ENCODE measurements around the gene GALNT12. TPM values are rescaled to one million over a fixed set of nuclear protein-coding genes. Genes with fewer than 3 reads are reported as not detected.

Gene GALNT12
- total RNA-seq, 1 donor from 2014 or later = 2.6 TPM

DNA sequence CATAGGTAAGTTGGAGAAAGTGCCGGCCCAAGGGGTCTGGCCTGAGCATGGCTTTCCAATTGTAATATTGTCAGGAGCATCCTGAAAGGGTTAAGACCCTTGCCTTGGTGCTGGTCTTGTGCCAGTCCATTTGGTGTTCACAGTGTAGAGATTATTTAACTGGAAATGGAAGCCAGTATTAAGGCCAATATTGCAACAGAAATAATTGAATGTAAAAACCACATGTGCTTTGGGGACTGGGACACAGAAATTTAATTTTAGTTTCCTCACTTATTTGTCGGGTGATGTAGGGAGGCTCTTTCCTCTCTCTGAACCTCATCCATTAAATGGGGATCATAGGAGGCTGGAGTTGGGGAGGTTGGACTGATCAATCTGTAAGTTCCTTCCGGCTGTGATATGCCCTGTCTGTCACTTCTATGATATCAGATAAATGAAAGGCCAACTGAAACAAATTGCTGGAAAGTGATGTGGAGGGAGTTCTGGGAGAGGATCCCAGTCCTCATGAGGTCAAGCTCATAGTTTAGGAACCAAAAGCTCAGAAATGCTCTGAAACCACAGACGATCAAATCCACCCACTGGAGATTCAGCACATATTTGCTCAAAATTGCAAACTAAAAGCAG lies 81.4 kb downstream of the GALNT12 start:
- DNase-seq (ENCODE audit: low read depth) = no peak
- FAIRE-seq = no peak
- Histone ChIP-seq H3K4me3 (ENCODE audit: low read depth, low read length) (no peak overlapping the region), H3K27me3 (ENCODE audit: control insufficient read depth, insufficient read depth, low read length) (peaks cover 7% of the 10 kb centered on the region), H3K36me3 (ENCODE audit: control insufficient read depth, insufficient read depth, low read length) (no peaks in the 10 kb centered on the region)
- TF ChIP-seq CTCF (IDR thresholded peaks at IDR 0.05; ENCODE audit: insufficient read depth, low read length, severe bottlenecking) = no peak

GRCh38 chr9:98890256-98890655 lies 82.8 kb downstream of the GALNT12 start:
- TF ChIP-seq CTCF (IDR thresholded peaks at IDR 0.05; ENCODE audit: insufficient read depth, low read length, severe bottlenecking) = no peak
- Histone ChIP-seq H3K27me3 (ENCODE audit: control insufficient read depth, insufficient read depth, low read length) (peaks cover 7% of the 10 kb centered on the region), H3K36me3 (ENCODE audit: control insufficient read depth, insufficient read depth, low read length) (no peaks in the 10 kb centered on the region), H3K4me3 (ENCODE audit: low read depth, low read length) (no peak overlapping the region)
- no peak for FAIRE-seq
- DNase-seq (ENCODE audit: low read depth) = no peak

- TF ChIP-seq CTCF (IDR thresholded peaks at IDR 0.05; ENCODE audit: insufficient read depth, low read length, severe bottlenecking) = no peak
- H3K27me3 ChIP-seq (ENCODE audit: control insufficient read depth, insufficient read depth, low read length) = peaks cover 4% of the 10 kb centered on the region
Measured at GRCh38 chr9:98892288-98892687, 84.8 kb downstream of the GALNT12 start.

DNA sequence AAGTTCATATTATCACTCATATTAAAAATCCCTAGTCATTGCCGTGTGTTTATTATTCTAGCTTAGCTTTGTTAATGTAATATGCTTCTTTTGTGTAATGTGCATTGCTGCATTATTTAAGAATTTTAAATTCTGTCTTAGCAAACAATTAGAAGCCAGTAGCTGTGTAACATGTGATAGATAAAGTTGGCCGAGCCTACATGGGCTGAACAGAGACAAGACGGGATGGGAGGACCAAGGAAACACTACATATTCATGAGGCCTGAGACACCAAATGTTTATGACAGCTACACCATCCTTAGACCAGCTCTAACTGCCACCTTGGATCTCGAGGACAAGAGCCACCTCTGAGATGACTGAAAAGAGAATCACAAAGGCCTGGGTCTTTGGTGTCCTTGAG lies 85.2 kb downstream of the GALNT12 start:
- no peaks in the 10 kb centered on the region for H3K36me3 ChIP-seq (ENCODE audit: control insufficient read depth, insufficient read depth, low read length)
- FAIRE-seq = no peak
- peaks cover 4% of the 10 kb centered on the region for H3K27me3 ChIP-seq (ENCODE audit: control insufficient read depth, insufficient read depth, low read length)
- no peak overlapping the region for H3K4me3 ChIP-seq (ENCODE audit: low read depth, low read length)
- no peak for DNase-seq (ENCODE audit: low read depth)
- TF ChIP-seq CTCF (IDR thresholded peaks at IDR 0.05; ENCODE audit: insufficient read depth, low read length, severe bottlenecking) = no peak

More at GRCh38 chr9:98892288-98892687, 84.8 kb downstream of the GALNT12 start:
- FAIRE-seq = no peak
- Histone ChIP-seq H3K36me3 (ENCODE audit: control insufficient read depth, insufficient read depth, low read length) (no peaks in the 10 kb centered on the region), H3K4me3 (ENCODE audit: low read depth, low read length) (no peak overlapping the region)
- DNase-seq (ENCODE audit: low read depth) = no peak

DNA sequence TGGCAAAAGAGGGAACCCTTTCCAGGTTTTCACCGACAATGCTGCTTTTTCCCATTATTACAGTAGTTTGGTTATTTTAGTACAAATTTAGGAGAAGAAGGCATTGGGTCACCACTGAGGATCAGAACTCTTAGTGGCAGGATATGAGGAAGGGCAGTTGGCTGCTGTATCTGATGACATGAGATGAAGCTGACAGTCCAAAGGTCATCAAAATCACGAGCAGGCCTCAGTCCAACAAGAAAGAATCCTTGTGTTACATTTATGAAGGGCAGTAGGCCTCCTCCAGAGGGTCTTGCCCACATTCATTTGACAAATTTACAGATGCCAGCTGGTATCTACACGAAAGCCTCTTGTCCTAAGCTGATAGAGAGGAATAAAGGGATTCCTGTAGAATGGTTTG lies 86.7 kb downstream of the GALNT12 start:
- no peak for FAIRE-seq
- no peak for DNase-seq (ENCODE audit: low read depth)
- Histone ChIP-seq H3K4me3 (ENCODE audit: low read depth, low read length) (no peak overlapping the region), H3K36me3 (ENCODE audit: control insufficient read depth, insufficient read depth, low read length) (no peaks in the 10 kb centered on the region), H3K27me3 (ENCODE audit: control insufficient read depth, insufficient read depth, low read length) (peaks cover 2% of the 10 kb centered on the region)
- TF ChIP-seq CTCF (IDR thresholded peaks at IDR 0.05; ENCODE audit: insufficient read depth, low read length, severe bottlenecking) = no peak

DNA sequence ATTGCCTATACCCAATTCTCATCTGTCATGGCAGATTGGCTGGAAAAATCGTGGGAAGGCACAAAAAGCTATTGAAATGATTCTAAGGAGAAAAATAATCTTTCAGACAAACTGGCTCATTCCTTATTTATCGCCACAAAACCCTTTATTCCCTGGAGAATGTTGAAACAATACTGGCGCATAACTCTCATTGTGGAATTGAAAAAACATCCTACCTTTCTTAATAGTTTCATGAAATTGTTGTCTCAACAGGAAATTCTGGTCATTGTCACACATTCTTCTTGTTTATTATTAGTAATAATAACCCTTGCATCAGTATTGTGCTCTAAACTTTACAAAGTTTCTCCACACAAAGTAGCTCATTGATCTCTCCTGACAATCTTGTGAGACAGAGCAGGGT lies 87.3 kb downstream of the GALNT12 start:
- Histone ChIP-seq H3K27me3 (ENCODE audit: control insufficient read depth, insufficient read depth, low read length) (peaks cover 2% of the 10 kb centered on the region), H3K36me3 (ENCODE audit: control insufficient read depth, insufficient read depth, low read length) (no peaks in the 10 kb centered on the region), H3K4me3 (ENCODE audit: low read depth, low read length) (no peak overlapping the region)
- DNase-seq (ENCODE audit: low read depth) (no peak), FAIRE-seq (no peak)
- no peak for TF ChIP-seq CTCF (IDR thresholded peaks at IDR 0.05; ENCODE audit: insufficient read depth, low read length, severe bottlenecking)
